Vagina (tissue), 2 donors: ENCODE results near the gene SERPINA3.

ENCODE experiments used
- POLR2A ChIP-seq, 2 donors: fragments of 450-650 bp; IDR thresholded peaks; one replicate each; pipeline ENCODE4 v1.6.1; 2017; ENCODE audit warnings: antibody characterized with exemption in 2 of 2, mild to moderate bottlenecking in 2 of 2, moderate library complexity in 2 of 2
- TF ChIP-seq, protein P1 (sequence below), 3 experiments: fragments of 450-650 bp in 2 of 3; fragments of 200-600 bp in 1 of 3; sonication (generic) in 1 of 3; IDR thresholded peaks; one replicate each; pipeline ENCODE4 v1.5.1; 2017 to 2019; ENCODE audit warnings: antibody characterized with exemption in 3 of 3, mild to moderate bottlenecking in 2 of 3, moderate library complexity in 2 of 3

DNA sequence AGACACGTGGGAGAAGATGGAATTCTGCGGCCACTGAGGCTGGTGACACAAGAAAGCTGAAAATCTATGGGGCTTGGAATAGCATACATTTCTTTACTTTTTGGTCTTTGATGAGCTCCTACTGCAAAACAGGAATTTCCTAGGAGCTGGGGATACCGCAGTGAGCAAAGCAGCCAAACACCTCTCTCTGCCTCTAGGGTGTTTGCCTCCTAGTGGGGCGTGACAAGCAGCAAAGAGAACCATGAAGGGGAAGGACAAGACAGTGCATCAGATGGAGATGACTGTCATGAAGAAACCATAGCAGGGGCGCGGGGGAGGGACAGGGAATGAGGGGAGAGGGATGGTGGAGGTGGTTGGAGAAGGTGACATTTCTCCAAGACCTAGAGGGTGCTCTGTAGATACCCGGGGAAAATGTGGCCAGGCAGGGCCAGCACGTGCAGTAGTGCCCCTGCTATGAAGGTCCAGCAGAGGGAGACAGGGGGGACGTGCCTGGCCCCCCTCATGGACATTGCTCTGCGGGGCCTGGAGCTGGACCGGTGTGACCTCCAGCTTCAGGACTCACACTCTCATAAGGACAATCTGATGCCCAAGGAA is 58.6 kb downstream of the SERPINA3 start:
- TF ChIP-seq, protein P1, sequence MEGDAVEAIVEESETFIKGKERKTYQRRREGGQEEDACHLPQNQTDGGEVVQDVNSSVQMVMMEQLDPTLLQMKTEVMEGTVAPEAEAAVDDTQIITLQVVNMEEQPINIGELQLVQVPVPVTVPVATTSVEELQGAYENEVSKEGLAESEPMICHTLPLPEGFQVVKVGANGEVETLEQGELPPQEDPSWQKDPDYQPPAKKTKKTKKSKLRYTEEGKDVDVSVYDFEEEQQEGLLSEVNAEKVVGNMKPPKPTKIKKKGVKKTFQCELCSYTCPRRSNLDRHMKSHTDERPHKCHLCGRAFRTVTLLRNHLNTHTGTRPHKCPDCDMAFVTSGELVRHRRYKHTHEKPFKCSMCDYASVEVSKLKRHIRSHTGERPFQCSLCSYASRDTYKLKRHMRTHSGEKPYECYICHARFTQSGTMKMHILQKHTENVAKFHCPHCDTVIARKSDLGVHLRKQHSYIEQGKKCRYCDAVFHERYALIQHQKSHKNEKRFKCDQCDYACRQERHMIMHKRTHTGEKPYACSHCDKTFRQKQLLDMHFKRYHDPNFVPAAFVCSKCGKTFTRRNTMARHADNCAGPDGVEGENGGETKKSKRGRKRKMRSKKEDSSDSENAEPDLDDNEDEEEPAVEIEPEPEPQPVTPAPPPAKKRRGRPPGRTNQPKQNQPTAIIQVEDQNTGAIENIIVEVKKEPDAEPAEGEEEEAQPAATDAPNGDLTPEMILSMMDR (IDR thresholded peaks at IDR 0.05): no peak
- TF ChIP-seq POLR2A (IDR thresholded peaks at IDR 0.05): no peak
